ENCODE measurements around the gene CHRNA4.

DNA sequence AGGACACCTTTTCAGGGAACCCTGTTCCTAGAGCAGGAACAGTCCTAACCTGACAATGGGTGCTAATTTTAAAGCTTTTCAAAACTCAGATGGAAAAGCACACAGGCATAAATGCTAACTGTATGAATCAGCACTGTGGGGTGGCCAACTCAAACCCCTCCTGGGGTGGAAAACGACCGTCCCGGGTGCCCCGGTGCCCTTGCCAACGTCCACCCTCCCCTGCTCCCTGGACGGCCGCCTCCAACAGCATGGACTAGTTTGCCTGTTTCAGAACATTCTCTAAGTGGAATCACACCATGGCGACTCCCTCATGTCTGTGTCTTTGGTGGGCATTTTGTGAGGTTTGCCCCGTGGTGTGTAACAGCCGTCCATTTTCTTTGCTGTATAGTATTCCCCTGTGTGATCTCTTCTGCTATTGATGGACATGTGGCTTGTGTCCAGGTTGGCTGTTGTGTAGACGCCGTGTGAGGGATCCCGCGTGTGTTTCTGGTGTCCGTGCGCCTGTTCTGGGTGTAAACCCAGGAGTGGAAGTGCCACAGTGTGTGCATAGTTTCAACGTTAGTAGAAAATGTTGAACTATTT lies 62.3 kb downstream of the CHRNA4 start:
- TF ChIP-seq, protein P1, sequence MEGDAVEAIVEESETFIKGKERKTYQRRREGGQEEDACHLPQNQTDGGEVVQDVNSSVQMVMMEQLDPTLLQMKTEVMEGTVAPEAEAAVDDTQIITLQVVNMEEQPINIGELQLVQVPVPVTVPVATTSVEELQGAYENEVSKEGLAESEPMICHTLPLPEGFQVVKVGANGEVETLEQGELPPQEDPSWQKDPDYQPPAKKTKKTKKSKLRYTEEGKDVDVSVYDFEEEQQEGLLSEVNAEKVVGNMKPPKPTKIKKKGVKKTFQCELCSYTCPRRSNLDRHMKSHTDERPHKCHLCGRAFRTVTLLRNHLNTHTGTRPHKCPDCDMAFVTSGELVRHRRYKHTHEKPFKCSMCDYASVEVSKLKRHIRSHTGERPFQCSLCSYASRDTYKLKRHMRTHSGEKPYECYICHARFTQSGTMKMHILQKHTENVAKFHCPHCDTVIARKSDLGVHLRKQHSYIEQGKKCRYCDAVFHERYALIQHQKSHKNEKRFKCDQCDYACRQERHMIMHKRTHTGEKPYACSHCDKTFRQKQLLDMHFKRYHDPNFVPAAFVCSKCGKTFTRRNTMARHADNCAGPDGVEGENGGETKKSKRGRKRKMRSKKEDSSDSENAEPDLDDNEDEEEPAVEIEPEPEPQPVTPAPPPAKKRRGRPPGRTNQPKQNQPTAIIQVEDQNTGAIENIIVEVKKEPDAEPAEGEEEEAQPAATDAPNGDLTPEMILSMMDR (IDR thresholded peaks at IDR 0.05) = no peak
- no peak for TF ChIP-seq POLR2A (IDR thresholded peaks at IDR 0.05)
